Measurements from ENCODE around the gene MX2.

MX2 gene

DNA sequence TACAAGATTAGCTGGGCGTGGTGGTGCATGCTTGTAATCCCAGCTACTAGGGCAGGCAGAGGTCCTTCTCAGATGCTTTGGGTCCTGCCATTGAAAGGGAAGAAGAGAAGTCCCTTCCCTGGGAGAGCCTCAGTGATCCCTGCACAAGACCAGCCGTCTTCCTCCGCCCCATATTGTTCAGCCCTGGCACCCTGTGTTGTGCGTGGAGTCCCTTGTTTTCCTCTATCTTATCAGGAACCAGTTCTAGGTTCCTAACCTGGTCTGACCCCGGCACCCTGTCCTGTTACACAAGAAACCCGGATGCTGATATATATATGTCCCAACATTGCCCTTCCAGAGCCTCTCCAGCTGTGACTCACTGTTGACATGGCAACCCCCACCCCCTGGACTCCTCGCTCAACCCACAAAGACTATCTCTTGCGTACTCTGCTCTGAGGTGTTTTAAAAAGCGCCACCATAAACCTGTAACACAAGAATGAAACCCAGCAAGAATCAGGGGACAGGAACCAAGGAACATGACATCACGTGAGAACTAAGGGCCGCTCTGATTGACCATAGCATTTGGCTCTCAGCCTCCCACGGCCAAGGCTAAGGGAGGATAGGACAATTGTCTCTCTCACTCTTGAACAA, 4.8 kb downstream of the MX2 start:
- DNase-seq: peak; percentile 23

DNA sequence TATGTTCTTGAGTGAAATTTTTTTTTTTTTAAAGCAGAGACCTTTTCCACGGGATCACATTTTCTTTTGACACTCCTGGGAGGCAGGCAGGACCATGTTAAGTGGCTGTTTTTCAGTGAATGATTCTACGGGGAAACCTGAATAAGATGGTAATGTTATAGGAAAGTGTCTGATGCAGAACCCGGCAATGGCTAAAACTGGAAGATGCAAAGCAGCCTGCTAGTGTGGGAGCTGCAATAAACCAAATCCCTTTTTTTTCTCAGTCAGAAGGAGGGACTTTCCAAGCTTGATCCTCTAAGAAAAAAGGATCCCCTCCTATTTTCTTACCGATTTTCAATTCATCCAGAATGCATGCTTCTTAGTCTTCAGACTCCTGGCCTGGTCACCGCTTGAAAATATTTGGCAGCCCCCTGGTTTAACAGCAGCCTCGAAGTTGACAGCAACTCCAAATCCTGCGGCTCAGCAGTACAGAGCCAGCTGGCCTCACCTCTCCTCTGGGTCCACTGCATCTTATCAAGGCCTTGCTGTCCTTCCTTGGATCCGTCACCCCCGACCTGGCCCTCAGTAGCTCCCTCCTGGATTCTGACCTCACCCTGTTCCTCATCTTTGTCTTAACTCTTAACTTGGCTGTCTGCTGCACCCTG, 5.6 kb downstream of the MX2 start:
- no peak for DNase-seq

DNA sequence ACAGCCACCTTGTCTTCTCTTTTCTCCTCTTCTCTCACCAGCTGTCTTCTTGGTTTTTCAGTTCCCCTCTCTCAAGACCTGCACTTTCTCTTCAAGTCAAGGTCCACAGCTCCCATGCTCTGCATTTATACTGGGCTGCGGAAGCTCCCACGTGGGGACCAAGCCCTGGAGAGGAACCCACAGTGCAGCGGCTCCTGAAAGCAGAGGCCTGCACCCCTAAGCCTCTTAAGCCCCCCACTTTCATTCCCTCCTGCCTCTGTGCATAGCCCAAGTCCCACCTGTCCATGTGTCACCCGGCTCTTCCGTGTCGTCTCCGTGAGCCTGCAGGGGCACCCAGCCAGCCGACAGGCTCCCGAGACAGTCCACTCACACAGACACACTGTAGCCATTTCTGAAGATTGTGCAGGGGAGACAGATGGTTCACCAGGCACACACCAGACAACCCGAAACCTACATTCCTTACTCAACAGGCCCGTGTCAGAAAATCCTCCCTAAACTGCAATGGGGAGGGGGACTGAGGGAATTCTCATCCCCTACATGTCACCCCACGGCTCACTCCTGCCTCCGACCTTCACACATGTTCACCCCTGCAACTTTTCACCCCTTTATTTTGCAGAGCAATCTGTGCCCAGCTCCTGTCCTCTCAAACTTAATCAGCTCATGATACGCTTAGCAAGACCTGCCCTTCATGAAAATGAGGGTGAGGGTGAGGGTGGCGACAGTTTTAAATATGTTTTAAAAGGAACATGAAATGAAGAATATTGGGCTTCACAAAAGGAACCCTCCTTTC, 6.3 kb downstream of the MX2 start:
- DNase-seq: no peak

DNA sequence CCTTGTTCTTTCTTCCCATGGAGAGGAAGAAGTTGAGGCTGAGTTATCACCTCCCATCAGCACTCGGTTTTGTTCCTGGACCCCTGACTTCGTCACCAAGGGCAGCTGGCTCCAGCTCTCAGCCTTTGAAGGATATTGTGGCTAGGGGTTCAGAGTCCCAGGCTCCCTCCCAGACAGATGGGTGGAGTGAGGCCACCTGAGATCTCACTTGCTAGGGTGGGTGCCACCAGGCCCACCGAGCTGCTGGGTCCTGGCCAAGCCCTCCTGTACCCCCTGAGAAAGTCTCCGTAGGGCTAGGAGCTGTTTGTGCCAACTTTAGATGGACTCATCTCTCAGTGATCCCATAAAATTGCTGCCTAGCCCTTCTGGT, 6.9 kb downstream of the MX2 start:
- no peak for DNase-seq

DNA sequence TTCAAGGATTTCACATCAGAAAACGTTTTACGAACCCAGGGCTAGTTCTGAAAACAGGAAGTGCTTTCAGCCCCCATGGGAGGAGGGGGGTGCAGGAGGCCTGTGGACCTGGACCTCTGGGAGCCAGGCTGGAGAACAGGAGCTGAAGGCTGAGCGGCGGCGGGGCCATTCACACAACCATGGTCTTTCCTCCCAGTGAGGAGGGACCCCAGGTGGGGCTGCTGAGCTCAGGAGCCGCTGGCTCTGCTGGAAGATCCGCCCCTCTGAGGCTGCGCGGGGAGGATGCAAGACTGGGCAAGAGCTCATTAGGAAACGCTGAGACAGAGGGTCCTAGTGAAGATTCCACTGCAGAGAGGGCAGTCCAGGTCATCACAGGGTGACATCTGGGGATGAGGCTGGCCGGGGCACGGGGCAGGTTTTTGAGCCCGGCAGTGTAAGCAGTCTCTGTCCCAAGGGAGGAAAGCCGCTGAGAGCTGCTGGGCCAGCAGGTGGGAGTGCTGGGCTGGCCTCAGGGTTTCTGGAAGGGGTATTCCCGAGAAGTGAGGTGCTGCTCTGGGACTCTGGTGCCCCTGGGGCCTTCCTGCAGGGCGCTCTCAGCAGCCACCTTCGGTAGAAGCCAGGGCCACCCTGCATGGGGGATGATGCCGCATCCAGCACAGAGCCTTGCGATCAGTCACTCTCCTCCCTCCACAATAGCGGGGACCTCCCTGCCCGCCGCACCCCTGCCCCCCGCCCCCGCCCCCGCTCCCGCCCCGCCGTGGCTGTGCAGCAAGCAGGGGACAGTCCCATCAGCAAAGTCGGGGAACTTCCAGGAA, 7.5 kb downstream of the MX2 start:
- DNase-seq: no peak

DNA sequence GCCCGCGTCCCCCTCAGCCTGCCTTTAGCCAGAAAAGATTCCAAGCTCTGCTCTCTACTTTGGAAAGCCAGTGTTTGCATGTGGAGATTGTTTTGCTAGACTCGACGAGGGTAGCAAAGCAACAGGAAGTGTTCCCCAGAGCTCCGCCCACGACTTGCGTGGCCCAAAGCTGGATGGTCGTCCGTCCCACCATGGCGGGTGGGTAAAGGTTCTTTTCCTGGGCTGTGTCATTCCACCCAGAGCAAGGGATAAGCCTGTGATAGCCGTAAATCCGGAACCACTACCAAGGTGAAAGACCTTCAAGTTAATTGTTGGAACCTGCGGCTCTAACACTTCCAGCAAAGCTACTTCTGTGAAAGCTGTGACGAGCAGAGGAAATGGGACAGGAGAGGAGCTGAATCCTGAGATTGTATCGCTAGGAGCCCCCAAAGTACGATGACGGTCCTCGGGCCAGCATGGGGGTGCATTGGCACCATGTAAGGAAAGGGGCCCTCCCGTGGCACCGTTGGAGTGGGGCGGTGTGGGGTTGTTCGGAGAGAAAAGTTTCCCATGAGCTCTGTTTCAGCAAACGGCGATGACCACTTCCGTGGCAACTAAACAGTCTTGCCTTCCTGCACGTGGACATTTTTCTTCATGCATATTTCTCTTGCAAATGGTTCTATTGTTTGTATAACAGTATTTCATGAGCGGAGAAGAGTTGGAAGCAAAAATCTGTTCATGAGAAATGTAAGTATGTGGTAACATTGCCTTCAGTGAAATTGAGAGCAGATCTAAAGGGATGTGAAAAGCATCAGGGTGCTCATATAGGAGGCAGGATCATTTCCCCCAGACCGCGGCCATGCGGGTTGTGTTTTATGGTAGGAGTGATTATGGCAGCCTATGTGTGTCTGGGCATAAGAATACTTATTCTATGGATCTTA, 8.4 kb downstream of the MX2 start:
- peak; percentile 58 for DNase-seq

DNA sequence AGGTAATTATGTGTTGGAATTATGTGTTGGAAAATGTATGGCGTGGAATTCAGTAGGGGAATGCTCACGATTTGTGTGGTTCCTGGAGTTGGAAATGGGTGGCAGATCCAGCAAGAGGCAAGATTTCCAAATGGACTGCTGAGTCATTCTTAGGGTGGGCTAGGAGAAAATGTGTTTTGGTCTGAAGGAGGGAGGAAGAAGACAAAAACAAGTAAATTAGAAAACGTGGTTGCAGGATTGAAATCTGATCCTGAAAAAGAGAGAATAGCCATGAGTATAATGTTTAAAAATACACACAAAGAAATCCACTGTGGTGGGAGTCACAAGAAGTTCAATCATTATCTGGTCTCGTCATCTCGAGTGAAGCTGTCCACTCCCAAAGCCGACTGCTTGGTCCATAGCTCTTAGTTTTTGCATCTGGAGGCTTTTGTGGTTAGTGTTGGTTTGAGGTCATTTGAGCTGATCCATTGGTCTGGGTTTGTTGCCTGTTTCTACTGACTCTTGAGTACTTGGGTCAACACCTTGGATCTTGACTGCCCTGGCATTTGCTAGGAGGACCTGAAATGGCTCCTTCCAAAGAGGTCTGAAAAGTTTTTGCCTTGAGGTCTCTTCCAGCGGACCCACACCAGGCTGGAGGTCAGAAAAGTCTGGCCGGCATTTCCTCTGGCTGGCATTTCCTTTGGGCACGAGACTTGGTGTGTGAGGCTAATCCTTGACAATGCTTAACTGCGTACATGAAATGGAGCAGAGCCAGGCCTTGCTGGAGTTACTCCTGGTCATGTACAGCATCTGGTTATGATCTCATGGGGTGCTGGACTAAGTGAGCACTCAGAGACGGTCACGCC, 9.2 kb downstream of the MX2 start:
- DNase-seq: no peak

DNA sequence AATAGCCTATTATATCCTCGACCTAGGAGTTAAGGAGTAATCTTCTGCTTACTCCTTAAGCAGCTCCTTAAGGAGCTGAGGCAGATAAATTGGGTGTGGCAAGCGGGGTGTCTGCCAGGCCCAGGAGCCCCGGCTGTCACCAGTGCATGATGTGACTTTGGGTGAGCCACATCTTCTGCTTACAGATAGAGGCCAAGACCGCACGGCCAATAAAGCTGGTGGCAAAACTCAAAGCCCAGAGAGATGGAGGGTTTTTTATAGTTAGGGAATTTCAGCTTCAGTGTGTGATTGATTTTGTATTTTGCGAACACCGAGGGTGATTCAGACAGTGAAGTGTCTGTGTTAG, 9.8 kb downstream of the MX2 start:
- DNase-seq: no peak

DNA sequence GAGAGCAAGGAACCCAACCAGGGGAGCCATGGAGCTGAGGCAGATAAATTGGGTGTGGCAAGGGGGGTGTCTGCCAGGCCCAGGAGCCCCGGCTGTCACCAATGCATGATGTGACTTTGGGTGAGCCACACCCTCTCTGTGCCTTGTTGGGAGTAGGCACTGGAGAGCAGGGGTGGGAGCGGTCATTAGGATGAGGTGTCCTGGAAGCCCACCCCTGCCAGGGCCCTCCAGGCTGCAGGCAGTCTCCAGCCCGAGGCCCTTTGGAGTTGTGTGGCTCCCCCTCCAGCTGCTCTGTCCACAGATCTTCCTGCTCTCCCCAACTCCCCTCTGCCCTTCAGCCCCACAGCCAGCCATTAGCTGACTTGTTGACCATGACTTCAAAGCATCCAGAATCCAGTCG, 11.4 kb downstream of the MX2 start:
- DNase-seq: no peak

DNA sequence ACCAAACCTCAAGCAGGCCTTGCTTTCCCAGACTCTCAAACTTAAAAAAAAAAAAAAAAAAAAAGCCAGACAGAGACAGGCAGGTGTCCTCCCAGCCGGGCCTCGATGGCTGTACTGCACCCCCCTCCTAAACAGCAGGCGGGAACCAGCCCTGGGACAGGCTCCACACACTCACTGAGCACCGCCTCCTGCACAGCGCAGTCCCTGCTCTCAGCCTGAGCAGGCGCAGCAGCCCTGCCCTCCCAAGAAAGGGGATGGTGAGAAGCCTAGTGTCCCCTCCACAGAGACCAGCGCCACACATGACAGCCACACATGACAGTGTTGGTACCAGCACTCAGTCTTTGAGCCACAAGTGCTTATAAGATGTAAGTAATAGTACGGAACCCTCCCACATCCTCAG, 11.9 kb downstream of the MX2 start:
- no peak for DNase-seq

DNA sequence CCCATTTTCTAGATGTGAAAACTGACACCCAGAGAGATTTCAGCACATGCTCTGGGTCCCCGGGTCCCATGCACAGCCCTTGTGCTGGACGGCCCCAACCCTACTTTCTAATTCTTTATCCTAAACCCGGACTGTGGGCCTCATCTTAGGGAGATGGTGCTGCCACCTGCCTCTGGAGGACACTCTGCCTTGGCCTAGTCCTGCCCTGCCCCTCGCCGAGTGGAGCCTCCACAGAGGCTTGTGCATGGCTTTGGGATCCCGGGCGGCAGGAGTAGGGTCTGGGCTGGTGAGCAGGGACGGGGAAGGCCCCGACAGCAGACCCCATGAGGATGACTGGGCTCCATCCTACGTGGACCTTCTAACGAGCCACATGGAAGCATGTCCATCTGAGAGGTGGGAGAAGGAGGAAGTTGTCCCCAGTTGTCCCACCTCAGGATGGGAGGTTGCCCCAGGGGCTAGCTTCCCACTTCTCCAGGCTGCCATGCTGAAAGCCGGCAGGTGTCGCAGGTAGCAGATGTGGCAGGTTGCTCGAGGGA, 12.4 kb downstream of the MX2 start:
- no peak for DNase-seq

DNA sequence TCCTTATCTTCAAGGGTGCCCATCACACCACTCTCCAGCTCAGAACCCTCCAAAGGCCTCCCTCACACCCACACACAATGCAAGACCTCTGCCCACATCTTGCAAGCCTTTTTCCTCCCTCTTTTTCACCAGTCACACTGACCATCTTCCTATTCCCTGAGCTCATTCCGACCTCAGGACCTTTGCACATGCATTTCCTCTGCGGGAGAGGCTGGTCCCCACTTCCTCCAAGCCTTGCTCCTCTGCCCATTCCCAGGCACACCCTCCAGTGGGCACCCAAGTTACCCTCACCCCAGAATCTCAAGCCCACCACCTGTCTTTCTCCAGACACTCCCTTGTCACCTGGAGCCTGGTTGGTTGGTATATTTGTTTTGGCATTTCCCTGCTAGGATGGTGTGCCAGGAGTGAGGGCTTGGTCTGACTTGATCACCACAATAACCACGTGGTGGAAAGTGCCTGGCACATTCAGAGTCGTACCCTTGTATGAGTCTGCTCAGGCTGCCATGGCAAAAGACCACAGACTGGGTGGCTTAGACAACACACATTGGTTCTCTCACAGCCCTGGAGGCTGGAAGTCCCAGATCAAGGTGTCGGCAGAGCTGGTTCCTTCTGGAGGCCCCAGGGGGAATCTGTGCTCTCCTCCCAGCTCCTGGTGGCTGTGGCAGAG, 13.2 kb downstream of the MX2 start:
- no peak for DNase-seq

DNA sequence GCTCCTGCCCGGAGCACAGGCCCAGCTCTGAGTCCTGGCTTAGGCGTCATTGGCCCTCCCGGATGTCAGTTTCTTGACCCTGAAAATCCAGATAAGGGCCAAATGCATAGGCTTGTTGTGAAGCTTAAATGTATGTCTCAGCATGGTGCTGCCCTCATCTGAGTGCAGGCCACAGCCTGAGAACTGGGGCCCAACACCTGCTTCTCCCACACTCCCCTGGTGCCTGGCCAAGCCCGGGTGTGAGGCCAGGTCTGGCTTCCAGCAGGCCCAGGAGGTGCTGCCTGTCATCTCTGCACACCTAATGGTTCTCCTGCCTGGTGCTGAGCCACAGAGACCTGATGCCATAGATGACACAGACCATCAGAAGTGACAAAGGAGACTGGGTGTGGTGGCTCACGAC, 14.0 kb downstream of the MX2 start:
- DNase-seq: no peak

DNA sequence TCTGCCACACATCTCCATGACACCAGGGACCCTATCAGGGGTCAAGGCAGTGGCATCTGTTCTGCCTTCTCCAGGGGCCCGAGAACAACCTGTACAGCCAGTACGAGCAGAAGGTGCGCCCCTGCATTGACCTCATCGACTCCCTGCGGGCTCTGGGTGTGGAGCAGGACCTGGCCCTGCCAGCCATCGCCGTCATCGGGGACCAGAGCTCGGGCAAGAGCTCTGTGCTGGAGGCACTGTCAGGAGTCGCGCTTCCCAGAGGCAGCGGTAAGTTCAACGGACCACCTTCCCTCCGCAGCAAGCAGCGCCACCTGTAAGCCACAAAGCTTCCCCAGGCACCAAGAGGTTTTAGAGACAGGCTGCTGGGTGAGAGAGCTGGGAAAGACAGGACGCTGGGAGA, 15.9 kb downstream of the MX2 start:
- DNase-seq: no peak

DNA sequence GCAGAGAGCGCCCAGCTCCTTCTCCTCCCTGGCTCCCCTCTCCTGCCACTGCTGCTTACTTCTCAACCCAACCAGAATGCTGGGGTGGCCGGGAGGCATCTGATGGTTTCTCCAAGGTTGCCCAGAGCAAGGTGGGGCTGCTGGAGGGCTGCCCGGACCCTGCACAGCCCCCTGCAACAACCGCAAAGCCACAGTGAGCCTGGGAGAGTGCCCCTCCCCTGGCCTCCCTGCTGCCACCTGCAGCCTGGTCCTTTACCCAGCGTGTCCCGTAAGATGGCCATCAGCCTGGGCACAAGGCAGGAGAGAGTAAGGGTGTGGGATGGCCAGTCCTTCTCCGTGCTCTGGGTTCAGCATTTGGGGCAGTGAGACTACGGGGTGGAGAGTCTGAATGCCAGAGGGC, 17.0 kb downstream of the MX2 start:
- DNase-seq: no peak

DNA sequence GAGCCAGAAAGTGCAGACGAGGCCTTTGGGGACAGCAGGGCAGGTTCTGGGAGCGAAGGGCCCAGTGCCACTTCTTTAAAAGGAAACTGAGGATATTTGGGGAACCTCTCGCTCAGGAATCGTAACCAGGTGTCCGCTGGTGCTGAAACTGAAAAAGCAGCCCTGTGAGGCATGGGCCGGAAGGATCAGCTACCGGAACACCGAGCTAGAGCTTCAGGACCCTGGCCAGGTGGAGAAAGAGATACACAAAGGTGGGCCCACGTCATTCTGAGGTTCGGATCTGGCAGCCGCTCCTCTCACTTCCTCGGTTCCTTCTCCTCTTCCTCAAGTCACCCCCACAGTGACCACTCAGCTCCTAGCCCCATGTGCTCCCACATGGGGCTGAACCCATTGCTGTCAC, 18.1 kb downstream of the MX2 start:
- no peak for DNase-seq

DNA sequence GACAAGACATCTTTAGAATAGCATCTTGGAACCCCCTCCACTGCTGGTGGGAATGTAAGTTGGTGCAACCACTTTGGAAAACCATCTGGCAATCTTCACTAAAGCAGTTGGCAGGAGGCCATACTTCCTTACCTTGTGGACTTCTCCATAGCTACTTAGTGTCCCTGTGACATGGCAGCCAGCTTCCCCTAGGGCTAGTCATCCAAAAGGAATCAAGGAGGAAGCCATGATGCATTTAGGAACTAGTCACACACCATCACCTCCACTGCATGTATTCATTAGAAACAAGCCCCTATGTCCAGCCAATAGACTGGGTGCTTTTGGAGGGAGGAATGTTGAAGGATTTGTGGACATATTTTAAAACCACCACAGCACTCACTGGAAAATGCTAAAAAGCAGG, 19.9 kb downstream of the MX2 start:
- DNase-seq: no peak

DNA sequence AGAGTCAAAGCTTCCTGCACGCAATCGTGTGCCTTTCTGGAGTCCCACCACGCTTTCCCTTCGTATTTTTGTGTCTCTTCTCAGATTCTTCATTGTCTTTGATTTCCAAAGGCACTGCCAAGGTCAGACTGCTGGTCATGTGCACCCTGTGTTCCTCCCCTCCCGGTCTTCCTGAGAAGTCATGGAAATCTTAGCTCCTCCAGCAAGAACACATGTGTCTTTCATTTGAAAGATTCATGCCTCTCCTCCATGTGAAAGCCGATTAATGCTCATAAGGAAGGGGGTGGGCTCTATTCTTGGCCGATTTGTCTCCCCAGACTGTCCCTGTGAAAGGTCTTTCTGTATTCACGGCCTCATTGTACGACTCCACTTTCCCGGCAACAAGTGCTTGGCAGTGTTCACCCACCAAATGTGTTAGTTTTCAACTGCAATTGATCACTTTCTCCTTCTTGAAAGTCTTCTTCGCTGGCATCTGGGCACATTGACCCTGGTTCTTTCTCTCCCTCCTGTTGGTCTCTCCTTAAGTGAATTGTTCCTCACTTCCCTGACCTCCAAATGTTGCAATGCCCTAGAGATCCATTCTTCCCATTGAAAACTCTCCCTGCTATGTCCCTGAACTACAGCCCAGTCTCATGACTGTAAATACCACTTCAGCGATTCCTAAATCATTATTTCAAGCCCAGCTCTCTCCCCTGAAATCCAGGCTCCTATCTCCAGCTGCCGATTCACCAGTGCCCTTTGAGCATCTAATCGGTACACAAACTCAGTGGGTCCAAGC, 25.4 kb downstream of the MX2 start:
- DNase-seq: no peak

DNA sequence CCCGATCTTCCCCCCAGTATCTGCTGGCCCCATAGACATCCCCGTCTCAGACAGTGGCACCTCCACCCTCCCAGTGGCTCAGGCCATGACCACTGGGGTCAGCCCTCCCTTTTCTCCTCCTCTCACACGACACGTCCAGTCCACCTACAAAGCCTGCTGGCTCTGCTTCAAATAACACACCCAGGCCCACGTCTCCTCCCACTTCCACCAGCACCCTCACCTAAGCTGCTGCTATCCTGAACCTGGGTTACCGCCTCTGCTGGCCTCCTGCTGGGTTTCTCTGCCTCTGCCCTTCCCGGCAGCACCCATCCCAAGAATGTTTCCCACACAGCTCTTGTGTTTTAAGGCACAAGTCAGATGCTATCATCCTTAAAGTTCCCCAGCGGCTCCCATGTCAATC, 26.0 kb downstream of the MX2 start:
- DNase-seq: no peak

DNA sequence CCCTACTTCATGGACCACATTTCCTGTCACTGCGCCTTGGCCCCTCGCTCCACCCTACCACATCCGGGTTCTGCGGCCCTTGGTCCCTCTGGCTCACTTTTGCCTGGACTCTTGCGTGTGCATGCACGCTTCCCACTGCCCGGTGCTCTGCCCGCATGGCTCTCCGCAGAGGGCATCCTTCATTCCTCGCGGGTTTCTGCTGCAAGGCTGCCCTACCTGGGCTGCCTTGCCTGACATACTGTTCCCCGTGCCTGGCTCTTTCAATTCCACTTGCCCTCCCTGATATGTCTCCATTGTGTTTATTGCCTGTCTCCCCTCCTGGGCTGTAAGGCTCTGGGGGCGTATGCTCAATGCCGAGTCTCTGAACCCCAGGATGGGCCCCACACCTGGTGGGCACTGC, 26.4 kb downstream of the MX2 start:
- no peak for DNase-seq
